GM12872 (cell line): ENCODE results near the gene SGCD.

Experiments used
- TF ChIP-seq, protein P1 (sequence below): IDR thresholded peaks from 3 replicates; pipeline ENCODE4 v1.5.1; 2011; ENCODE audit warnings: low read depth, mild to moderate bottlenecking, low read length, moderate library complexity; ENCODE audit not compliant: insufficient read depth

SGCD gene

DNA sequence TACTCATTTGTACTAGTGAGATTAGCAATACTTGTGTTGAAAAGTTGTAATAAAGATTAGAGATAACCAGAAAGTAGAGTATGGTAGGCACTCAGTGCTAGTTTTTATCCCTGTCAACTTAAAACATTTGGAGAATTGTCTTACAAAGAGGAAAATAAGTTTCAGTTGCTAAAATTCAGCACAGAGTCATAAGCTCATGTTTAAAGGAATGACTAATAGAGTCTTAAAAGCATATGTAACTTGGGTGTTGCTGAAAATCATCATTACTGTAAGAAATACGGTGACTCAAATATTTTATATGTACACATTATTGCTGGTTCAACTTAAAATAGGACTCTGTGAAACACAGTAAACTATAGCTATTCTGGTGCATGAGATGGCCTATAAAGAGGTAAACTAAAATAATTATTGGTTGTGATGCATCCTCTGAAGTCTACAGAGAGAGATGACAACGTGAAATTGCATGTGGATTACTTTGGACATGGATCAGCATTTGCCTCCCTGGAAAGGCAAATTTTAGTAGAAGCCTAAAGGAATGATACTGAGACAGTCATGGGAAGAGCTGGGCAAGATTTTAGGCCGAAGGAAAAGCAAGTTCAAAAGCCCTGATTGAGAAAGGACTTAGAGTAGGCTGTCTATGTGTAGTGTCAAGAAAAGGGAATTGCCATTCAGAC lies 34.6 kb downstream of the SGCD start:
- TF ChIP-seq, protein P1, sequence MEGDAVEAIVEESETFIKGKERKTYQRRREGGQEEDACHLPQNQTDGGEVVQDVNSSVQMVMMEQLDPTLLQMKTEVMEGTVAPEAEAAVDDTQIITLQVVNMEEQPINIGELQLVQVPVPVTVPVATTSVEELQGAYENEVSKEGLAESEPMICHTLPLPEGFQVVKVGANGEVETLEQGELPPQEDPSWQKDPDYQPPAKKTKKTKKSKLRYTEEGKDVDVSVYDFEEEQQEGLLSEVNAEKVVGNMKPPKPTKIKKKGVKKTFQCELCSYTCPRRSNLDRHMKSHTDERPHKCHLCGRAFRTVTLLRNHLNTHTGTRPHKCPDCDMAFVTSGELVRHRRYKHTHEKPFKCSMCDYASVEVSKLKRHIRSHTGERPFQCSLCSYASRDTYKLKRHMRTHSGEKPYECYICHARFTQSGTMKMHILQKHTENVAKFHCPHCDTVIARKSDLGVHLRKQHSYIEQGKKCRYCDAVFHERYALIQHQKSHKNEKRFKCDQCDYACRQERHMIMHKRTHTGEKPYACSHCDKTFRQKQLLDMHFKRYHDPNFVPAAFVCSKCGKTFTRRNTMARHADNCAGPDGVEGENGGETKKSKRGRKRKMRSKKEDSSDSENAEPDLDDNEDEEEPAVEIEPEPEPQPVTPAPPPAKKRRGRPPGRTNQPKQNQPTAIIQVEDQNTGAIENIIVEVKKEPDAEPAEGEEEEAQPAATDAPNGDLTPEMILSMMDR = no peak

DNA sequence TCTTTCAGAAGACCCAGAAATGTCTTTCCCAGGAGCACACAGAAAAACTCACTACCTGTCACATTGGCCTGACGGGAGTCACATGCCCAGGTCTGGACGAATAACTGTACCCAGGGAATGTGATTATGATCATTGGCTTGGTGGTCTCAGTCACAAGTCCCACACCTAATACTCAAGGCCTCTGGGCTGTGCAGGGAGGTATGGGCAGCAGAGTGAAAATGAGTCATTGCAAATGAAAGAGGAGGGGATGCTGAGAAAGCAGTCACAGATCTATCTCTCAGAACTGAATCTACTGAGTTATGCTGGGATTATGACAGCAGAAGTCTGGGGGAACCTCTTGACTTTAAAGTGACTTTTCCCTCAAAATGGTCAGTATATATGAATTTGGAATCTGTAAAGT lies 36.9 kb downstream of the SGCD start:
- TF ChIP-seq, protein P1 = no peak

DNA sequence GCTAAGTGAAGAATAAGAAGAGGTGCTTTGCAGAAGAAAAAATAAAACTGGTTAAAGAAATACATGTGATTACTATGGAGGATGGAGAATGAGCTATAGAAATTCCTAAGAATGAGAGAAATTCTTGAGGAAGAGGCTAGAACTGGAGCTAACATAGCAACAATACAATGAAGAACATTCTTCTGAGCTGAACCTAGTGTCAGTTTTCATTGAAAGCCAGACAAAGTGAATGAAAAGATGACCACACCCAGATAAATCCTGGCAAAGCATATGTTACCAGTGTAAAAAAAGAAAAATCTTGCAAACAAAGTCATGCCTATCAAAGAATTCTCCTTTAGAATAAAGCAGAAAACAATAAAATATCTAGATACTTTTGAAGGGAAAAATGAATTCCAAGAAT lies 39.6 kb downstream of the SGCD start:
- TF ChIP-seq, protein P1 = no peak

DNA sequence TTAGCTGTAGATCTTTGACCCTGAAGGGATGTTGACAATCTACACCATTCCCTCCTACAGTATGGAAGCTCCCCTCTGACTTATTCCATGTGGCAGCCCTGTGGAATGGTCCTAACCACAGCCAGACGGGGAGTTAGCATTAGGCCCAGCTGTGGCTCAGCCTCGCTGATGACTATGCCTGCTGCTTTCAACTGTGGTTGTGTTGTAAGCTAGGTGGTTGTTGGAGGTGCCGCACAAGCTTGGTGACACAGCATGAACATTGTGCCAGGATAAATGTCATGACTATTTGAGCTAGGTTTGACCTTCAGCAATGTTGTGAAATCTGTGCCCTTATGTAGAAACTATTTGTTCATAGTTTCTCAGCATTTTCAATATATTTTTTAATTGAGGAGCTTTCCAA lies 40.6 kb downstream of the SGCD start:
- TF ChIP-seq, protein P1 = no peak

DNA sequence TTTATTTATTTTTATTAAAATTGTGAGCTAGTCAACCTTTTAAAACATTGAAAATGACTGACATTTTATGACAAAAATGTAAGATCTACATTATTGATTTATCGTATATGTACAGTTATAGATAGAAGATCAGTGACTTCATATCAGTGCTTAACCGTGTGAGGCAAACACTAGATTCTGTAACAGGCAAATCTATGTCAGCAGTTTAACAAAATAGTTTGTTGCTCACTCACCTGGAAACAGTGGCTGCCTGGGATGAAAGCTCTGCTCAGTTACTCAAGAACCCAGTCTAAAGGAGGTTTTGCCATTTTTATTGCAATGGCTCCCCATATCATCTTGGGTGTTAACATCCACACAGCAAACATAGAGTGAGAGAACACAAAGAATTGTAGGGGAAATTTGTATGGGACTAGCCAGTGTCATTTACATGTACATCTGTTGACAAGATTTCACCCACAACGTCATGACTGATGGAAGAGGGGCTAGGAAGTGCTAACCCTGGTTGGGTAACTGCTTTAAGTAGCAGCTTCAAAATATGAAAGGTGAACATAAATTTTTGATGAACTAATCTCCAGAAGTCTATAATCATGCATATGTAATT lies 49.0 kb downstream of the SGCD start:
- TF ChIP-seq, protein P1 = no peak

DNA sequence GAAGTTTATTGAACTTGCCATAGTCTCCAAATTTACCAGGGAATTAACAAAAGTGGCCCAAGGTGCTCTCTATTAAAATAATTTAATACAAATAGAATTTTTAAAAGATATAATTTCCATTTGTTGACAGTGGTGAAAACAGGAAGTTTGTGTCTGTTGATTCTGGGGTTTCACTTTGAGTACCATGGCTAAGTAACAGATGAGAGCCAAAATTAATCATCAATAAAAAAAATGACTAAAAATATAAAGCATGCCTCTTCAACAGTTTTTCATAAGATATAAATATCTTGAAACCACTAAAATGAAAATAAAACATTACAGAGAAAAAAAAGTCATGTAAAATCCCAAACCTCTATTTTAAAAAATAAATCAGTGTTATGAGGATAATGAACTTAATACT lies 49.8 kb downstream of the SGCD start:
- TF ChIP-seq, protein P1 = no peak

DNA sequence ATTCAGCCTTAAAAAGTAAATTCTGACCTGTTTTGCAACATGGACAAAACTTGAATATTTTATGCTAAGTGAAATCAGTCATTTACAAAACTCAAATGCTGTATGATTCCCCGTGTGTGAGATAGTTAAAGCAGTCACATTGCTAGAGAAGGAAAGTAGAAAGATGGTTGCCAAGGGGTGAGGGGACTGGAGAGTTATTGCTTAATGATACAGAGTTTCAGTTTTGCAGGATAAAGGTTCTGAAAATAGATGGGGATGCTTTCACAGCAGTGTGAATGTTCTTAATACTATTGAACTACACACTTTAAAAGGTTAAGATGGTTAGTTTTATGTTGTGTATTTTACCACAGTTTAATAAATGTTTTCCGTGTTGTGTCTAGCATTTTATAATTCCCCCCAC lies 51.2 kb downstream of the SGCD start:
- TF ChIP-seq, protein P1 = no peak
